ENCODE data around the gene EYA4.

The EYA4 gene

DNA sequence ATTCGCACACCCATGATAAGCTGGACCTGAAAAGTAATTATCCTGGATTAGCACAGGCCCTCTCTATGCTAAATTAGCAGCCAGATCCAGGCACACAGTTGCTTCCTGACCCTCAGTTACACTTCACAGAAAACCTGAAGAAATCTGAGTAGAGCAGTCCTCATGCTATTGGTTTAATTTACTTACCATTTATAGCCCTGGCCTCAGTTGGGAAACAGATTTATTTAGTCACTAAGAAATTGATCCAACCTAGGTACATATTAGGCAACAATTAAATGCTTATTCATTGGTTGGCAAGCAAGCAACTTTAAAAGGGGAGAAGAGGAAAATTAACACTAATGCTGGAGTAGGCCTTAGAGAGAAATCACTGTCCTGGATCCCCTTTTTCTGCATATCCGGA lies 15.6 kb upstream of the EYA4 start:
- Mint-ChIP-seq H3K27ac (no peak overlapping the region), H3K36me3 (ENCODE audit: low read depth) (no peaks in the 10 kb centered on the region), H3K4me1 (ENCODE audit: low read depth) (no peaks in the 10 kb centered on the region), H3K4me3 (no peak overlapping the region), H3K9me3 (no peaks in the 10 kb centered on the region), H3K27me3 (no peaks in the 10 kb centered on the region)
- intact Hi-C loops (cut with micrococcal nuclease): no loop called here

DNA sequence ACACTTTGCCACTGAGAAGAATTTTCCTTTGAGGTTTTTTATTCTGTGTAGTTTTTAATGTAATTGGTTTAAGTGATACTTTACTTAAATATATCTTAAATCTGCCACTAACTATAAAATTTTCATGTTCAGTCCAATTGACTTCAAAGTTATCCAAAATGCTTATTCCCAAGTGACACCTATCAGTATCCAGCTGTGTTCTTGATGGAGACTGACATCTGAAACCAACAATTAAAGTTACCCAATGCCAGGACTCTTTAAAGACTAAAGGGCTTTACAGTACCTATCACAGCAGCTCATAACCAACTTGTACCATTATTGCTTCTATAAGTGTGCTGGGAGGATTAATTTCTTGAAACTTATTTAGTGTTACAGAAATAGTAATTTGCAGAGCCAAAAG lies 13.8 kb upstream of the EYA4 start:
- Mint-ChIP-seq H3K9me3 (no peaks in the 10 kb centered on the region), H3K27me3 (no peaks in the 10 kb centered on the region), H3K27ac (no peak overlapping the region), H3K36me3 (ENCODE audit: low read depth) (no peaks in the 10 kb centered on the region), H3K4me1 (ENCODE audit: low read depth) (no peaks in the 10 kb centered on the region), H3K4me3 (no peak overlapping the region)
- intact Hi-C loops (cut with micrococcal nuclease): no loop called here

DNA sequence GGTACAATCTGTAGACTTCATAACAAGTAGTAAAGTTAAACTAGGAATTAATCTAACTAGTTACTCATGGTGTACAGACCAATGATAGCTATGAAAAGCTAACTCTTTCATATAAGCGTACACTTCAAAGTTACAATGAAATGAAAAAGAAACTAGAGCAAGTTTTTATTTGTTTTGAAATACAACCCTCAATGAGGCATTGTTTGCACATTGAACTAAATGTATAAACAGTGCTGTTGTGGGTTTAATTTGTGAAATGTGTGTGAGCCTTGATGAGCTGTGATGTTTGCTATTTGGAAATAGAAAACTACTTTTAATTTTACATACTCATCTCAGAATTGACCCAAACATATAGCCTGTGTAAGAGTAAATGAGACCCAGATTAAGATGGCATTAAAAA lies 11.1 kb upstream of the EYA4 start:
- H3K4me3 Mint-ChIP-seq: no peak overlapping the region
- intact Hi-C loops (cut with micrococcal nuclease): no loop called here
- H3K36me3 Mint-ChIP-seq (ENCODE audit: low read depth): no peaks in the 10 kb centered on the region
- H3K27ac Mint-ChIP-seq: no peak overlapping the region
- no peaks in the 10 kb centered on the region for H3K27me3 Mint-ChIP-seq
- H3K4me1 Mint-ChIP-seq (ENCODE audit: low read depth): no peaks in the 10 kb centered on the region
- no peaks in the 10 kb centered on the region for H3K9me3 Mint-ChIP-seq

DNA sequence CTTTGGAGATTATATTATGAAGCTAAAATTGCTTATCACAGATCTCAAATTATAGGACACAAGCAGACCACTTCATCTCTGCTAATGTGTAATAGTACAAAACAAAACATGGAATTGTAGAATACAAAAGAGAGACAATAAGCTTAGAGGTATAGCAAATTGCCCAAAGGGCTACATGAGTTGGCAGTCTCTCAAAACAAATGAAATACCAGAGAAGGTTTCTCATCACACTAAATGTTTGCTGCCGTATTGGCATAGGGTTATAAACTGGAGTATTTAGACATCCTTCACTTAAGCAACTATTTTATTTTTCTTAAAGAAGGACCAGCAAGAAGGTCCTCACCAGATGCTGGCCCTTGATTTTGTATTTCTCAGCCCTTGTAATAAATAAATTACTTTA lies 5.9 kb upstream of the EYA4 start:
- no peak overlapping the region for H3K27ac Mint-ChIP-seq
- no peaks in the 10 kb centered on the region for H3K4me1 Mint-ChIP-seq (ENCODE audit: low read depth)
- intact Hi-C loops (cut with micrococcal nuclease): no loop called here
- no peaks in the 10 kb centered on the region for H3K36me3 Mint-ChIP-seq (ENCODE audit: low read depth)
- no peaks in the 10 kb centered on the region for H3K9me3 Mint-ChIP-seq
- peaks cover 8% of the 10 kb centered on the region for H3K27me3 Mint-ChIP-seq
- no peak overlapping the region for H3K4me3 Mint-ChIP-seq

DNA sequence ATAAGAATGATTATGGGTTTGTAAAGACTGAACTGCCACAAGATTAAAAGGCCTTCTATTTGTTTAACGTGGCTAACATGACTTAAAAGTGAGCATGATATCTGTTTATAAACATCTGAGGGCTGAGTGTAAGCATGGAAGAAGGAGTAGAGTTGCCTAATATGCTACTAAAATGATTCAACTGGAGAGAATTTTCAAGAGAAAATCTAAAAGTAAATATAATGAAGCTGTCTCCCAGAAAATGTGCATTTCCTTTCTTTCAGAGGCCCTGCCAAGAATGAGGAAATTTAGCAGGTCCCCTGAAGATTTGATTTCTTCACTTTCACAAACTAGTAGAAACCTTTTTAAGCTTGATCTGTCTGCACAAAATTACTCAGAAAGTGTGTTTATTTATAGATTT lies 4.2 kb upstream of the EYA4 start:
- Mint-ChIP-seq H3K36me3 (ENCODE audit: low read depth) (no peaks in the 10 kb centered on the region), H3K4me3 (no peak overlapping the region), H3K27me3 (peaks cover 22% of the 10 kb centered on the region), H3K4me1 (ENCODE audit: low read depth) (peaks cover 5% of the 10 kb centered on the region), H3K9me3 (no peaks in the 10 kb centered on the region), H3K27ac (no peak overlapping the region)
- intact Hi-C loops (cut with micrococcal nuclease): no loop called here

DNA sequence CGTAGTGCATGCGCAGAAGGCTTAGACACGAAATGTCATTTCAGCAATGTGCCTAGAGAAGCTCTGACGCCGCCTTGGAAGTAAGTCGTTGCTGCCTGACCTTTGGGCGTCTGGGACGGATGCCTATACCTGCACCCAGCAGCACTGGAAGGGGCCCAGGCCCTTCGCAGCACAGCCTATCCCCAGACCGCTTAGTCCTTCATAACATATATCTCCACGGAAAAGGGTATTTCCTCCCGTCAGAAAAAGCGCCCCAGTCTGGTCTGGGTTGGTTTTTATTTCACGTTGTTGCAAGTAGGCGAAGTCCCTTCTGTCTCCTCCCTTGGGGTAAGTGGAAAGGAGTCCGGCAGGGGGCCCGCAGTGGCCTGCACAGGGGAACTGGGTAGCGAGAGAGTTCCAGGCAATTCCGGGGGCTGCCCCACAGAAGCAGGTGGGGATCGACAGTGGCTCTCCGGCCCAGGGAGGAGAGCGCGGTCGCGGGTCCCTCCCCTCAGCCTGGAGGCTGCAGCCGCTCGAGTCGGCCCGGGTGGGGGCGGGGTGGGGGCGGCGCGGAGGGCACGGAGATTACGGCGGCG lies 559 bp upstream of the EYA4 start:
- intact Hi-C loops (cut with micrococcal nuclease): no loop called here
- Mint-ChIP-seq H3K4me1 (ENCODE audit: low read depth) (peaks cover 5% of the 10 kb centered on the region), H3K9me3 (no peaks in the 10 kb centered on the region), H3K27ac (no peak overlapping the region), H3K27me3 (peaks cover 45% of the 10 kb centered on the region), H3K36me3 (ENCODE audit: low read depth) (no peaks in the 10 kb centered on the region), H3K4me3 (no peak overlapping the region)

DNA sequence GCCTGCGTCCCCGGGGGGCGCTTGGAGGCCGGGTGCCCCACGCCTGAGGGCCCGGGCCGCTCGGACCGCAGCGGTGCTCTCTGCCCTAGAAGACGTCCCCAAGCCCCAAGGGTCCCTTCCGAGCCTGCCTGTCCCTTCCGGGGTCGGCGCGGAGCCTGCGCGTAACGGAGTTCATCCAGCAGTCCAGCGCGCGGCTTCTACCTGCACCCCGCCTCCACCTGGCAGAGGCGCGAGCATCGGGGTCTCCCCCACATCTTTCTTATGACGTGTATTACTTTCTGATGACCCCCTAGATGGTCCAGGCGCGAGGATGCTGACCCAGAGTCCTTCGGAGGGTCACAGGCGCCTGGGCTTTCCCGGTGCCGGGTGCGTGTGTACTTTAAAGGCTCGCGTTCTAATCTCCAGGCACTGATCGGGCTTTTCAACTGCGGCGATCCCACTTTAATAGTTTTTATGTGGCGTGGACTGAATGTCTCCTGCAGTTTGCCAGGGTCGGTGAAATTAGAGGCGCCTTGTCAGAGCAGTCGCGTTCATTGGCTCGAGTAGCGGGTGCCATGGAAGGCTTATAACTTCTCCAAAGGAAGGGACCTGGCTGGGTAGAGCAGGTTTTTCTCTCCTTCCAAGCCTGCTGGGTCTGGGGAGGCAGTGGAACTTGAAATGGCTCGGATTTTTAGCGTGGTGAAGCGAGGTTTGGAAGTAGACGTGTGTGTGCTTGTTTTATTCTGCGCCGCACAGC lies 912 bp downstream of the EYA4 start:
- Mint-ChIP-seq H3K27ac (no peak overlapping the region), H3K36me3 (ENCODE audit: low read depth) (no peaks in the 10 kb centered on the region), H3K4me1 (ENCODE audit: low read depth) (peaks cover 5% of the 10 kb centered on the region), H3K9me3 (no peaks in the 10 kb centered on the region), H3K27me3 (peaks cover 45% of the 10 kb centered on the region), H3K4me3 (no peak overlapping the region)
- intact Hi-C loops (cut with micrococcal nuclease): no loop called here

DNA sequence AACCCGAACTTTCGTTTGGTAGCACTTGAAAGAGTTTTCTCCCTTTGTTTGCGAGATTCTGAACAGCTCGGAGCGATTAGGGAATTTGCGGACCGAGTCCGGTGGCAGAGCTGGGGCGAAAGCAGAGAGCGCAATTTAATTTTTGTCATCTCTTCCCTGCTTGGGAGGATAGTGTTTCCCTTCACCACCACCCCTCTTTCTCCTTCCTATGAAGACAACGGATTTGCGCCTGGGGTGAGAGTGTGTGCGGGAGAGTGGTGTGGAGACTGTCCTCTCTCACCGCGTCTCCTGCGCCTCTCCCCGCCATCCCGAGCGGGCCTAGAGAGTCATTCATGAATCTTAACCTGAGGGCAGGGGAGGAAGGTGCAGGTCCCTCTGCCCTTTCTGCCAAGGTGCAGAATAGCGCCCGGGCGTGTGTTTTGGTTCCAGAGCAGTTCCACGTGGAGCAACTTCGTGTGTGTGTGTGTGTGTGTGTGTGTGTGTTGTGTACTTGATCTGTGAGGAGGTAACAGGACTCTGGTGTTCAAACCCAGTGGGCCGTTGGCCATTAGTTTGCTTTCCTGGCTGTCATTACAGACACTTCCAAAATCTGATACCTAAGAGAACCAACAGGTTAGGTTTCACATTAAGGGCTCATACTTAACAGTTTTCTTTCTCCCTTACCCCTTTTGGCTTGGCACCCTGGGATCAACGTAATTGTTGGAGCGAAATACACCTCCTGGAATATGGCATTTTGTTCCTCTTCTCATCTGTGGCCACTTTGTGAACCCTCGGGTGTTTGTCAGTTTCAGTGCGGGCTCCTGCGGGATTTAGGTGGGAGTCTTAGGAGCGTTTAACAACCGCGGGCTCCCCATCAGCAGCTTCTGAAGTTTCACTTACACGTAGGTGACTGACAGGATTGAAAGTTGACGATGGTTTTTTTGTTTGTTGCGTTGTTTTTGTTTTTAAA lies 1.8 kb downstream of the EYA4 start:
- no peaks in the 10 kb centered on the region for H3K36me3 Mint-ChIP-seq (ENCODE audit: low read depth)
- H3K4me1 Mint-ChIP-seq (ENCODE audit: low read depth): peaks cover 5% of the 10 kb centered on the region
- H3K27ac Mint-ChIP-seq: no peak overlapping the region
- intact Hi-C loops (cut with micrococcal nuclease): no loop called here
- H3K27me3 Mint-ChIP-seq: peaks cover 48% of the 10 kb centered on the region
- no peaks in the 10 kb centered on the region for H3K9me3 Mint-ChIP-seq
- H3K4me3 Mint-ChIP-seq: no peak overlapping the region

DNA sequence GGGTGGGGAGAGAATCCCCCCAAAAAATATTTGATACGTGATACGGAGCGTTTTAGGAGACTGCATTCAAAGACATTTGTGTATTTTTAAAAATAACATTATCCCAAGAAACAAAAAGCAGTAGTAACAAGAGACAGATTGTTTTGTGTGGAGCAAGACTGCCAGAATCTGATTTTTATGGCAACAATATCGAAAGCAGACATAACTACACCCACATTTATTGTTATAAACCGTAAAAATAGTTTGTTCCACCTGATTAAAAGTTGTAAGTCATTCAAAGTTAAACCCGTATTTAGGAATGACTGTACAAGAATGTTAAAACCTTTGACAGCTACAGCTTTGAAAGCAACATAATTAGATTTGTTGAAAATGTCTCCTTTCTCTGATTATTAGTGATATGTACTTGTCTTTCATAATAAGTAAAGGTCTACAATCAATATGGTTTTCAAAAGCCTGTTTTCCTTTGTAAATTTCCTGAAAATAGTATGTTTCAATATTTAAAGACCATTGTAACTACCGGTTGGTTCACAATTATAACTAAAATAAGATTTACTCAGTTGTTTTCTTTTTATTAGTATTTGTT lies 2.7 kb downstream of the EYA4 start:
- Mint-ChIP-seq H3K27ac (no peak overlapping the region), H3K4me1 (ENCODE audit: low read depth) (peaks cover 5% of the 10 kb centered on the region), H3K9me3 (no peaks in the 10 kb centered on the region), H3K36me3 (ENCODE audit: low read depth) (no peaks in the 10 kb centered on the region), H3K27me3 (peaks cover 48% of the 10 kb centered on the region), H3K4me3 (no peak overlapping the region)
- intact Hi-C loops (cut with micrococcal nuclease): no loop called here

DNA sequence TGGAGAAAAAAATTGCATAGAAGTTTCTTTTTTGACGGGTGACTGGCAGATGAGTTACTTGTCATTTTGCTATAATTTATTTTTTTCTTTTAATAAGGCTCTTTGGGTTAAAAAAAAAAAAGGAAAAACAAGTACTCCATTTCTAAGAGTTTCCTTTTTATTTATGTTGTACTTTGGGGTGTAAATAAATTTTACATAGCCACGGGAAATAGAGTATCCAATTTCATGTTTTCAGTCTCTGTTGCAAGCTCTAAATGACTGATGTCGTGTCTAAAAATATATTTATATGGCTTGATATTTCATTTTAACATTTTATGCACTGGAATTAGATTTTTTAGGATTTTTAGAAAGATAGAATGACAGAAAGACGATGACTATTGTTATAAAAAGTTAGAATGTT lies 3.4 kb downstream of the EYA4 start:
- no peaks in the 10 kb centered on the region for H3K9me3 Mint-ChIP-seq
- H3K27ac Mint-ChIP-seq: no peak overlapping the region
- H3K4me3 Mint-ChIP-seq: no peak overlapping the region
- H3K4me1 Mint-ChIP-seq (ENCODE audit: low read depth): peaks cover 5% of the 10 kb centered on the region
- intact Hi-C loops (cut with micrococcal nuclease): no loop called here
- peaks cover 47% of the 10 kb centered on the region for H3K27me3 Mint-ChIP-seq
- H3K36me3 Mint-ChIP-seq (ENCODE audit: low read depth): no peaks in the 10 kb centered on the region

DNA sequence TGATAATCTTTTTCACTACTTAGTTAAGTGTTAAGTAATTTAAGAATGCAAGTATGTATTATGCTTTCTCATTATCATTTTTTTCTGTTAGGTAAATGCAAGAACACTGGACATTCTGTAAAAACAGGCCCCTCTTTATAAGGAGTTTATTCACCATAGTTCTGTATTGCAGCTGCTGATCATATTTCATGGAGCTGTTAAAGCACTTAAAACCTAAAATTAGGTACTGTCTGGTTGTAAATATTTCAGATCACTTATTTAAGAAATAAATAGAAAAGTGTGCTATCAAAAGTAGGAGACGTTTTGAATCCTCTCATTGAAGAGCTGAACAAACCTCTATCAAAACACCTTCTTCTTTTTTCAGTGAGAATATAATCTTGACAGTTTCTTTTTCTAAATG lies 3.9 kb downstream of the EYA4 start:
- Mint-ChIP-seq H3K27ac (no peak overlapping the region), H3K27me3 (peaks cover 42% of the 10 kb centered on the region), H3K36me3 (ENCODE audit: low read depth) (no peaks in the 10 kb centered on the region), H3K4me3 (no peak overlapping the region), H3K9me3 (no peaks in the 10 kb centered on the region), H3K4me1 (ENCODE audit: low read depth) (peaks cover 5% of the 10 kb centered on the region)
- intact Hi-C loops (cut with micrococcal nuclease): no loop called here

DNA sequence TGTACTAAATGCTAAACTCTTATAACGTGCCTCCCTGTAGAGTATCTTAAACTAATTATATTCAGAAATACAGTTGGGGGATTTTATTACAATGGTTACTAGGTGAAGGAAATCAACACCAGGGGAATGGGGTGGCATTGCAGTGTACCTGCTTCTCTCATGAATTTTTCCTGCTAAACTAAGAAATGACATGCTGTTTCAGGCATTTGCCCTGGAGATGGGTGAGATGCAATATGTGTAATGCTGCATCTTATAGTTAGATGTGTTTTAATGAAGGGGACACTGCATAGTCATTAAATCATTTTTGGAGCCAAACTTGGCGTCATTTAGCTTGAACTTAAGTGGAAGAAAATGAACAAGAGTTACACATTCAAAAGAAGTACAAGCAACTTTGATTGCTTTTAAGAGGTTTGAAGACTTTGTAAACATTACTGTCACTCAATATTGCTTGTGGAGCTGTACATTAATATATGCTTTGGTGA lies 4.3 kb downstream of the EYA4 start:
- no peaks in the 10 kb centered on the region for H3K9me3 Mint-ChIP-seq
- H3K4me3 Mint-ChIP-seq: no peak overlapping the region
- H3K27ac Mint-ChIP-seq: no peak overlapping the region
- no peaks in the 10 kb centered on the region for H3K36me3 Mint-ChIP-seq (ENCODE audit: low read depth)
- H3K27me3 Mint-ChIP-seq: peaks cover 38% of the 10 kb centered on the region
- peaks cover 5% of the 10 kb centered on the region for H3K4me1 Mint-ChIP-seq (ENCODE audit: low read depth)
- intact Hi-C loops (cut with micrococcal nuclease): no loop called here

DNA sequence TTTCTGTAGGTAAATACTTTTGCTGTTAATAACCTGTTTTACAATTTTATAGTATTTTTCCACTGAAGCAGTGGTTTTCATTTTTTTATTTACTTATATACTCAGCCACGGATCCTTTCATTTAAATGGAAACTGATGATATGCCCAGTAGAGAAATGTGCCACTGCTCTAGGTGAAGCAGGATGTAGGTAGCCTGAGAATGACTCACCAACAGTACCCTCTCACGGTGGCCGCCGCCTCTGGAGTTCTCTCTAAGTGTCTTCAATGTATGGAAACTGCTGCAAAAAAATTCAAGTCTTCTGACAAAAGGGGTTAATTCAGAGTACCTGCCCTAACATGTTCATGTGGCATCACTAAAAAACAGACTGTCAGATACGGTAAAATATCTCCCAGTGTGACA lies 6.4 kb downstream of the EYA4 start:
- intact Hi-C loops (cut with micrococcal nuclease): no loop called here
- no peaks in the 10 kb centered on the region for H3K36me3 Mint-ChIP-seq (ENCODE audit: low read depth)
- no peak overlapping the region for H3K4me3 Mint-ChIP-seq
- H3K27ac Mint-ChIP-seq: no peak overlapping the region
- H3K4me1 Mint-ChIP-seq (ENCODE audit: low read depth): no peaks in the 10 kb centered on the region
- H3K9me3 Mint-ChIP-seq: no peaks in the 10 kb centered on the region
- peaks cover 20% of the 10 kb centered on the region for H3K27me3 Mint-ChIP-seq

Measured in dendritic cell treated with granulocyte-macrophage colony-stimulating factor and Interleukin-4, amounts not matched to agents 40 ng/mL and 50 ng/mL, for 4 days (primary cell).